T-helper 1 cell treated with Interleukin-12 subunit alpha and Interleukin-12 subunit beta and Interleukin-4 antibody, amounts not matched to agents 30 ng/mL and 1 ng/mL, for 36 hours (primary cell): ENCODE results near the gene GCN1. TPM values are rescaled to one million over a fixed set of nuclear protein-coding genes. Genes with fewer than 3 reads are reported as not detected.
"Not testable (repeated sequence)": the region's sequence is repeated elsewhere in the genome, so short reads cannot be mapped to it uniquely, and the experiment has no call there.

Source experiments
- intact Hi-C: fragments of 100-400 bp; cut with micrococcal nuclease; formaldehyde crosslinking; loops from one replicate; pipeline ENCODE4 v1.15.1; 2024
- total RNA-seq: library from RNA; stranded (reverse); gene quantifications from 2 replicates; pipeline ENCODE4 v1.2.3, GENCODE V29; 2022

The GCN1 gene
- total RNA-seq: 132 and 140 TPM in 2 replicates

DNA sequence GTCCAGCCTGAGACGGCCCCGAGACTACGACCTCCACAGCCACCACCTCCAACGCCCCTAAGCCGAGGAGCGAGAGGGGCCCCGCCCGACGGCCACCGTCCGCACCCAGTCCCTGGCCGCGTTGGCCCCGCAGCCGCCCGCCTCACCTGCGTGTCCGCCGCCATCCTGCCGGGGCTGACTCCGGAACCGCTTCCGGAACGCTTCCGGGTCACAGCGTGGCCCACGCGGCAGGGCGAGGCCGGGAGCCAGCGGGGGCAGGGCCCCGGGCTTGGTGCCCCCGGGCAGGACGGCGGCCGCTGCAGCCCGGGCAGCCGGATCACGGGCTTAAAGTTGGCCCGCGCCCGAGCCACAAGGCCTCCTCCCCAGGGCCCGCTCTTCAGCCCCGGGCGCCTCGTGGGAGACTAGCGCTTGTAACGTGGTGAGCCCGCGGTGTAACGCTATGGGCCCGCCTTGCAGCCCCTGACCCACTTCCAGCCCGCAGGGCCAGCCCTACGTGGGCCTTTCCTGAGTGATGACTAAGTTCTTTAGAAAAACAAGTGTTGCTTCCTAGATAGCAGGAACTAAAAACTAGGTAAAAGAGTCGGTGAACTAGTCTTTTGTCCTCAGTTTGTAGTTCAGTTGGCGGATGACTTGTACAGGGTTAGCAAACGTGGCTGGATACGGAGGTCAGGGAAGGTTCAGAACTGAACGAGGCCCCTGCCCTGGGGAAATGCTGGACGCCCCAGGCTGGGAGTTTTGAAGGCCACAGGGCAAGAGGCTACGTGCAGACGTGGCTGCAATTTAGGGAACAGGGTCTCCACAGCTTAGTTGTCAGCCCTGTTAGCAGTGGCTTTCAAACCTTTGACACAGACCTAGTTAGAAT is at the start of gene GCN1:
GCN1 (minus strand) TSS at position 182 of the 862 bp plus-strand sequence; CDS start at position 164, 18 bp downstream.
- intact Hi-C loops: no loop called here

GRCh38 chr12:120242971-120243699 is 48.6 kb upstream of the GCN1 start:
- intact Hi-C loops: no loop called here

DNA sequence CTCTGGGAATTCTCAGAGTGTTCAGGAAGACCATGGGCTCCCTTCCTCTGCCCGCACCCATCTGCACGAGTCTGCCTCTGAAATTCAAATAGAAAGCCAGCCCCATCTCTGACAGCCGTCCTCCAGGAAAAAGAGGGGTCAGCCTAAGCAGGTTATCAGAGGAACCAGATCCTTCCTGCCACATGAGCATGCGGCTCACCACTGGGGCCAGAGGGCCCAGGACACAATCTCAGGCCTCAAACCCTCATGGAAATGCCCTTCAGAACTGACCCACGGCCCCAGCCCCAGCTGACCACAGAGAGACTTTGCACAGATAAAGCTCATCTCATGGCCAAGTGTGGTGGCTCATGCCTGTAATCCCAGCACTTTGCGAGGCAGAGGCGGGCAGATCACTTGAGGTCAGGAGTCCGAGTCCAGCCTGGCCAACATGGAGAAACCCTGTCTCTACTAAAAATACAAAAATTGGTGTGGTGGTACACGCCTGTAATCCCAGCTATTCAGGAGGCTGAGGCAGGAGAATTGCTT is 47.8 kb upstream of the GCN1 start:
- intact Hi-C loops: no loop called here

GRCh38 chr12:120241561-120242274 is 47.2 kb upstream of the GCN1 start:
- intact Hi-C loops: no loop called here

DNA sequence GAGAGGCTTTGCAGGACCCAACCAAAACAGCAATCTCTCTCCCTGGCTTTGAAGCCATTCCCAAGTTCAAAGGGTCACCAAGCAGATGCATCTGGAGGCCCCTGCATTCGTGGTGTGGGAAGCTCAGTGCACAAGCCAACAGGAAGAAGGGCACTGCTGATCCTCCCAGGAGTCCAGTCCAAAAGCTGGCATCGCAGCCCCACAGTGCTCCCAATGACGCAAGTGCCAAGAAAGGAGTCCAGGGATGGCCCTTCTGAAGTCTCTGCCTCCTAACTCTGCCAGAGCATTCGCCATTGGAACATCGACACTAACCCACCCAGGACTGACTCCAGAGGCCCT is 45.9 kb upstream of the GCN1 start:
- intact Hi-C loops: no loop called here

GRCh38 chr12:120239776-120240494 is 45.4 kb upstream of the GCN1 start:
- intact Hi-C loops: no loop called here

DNA sequence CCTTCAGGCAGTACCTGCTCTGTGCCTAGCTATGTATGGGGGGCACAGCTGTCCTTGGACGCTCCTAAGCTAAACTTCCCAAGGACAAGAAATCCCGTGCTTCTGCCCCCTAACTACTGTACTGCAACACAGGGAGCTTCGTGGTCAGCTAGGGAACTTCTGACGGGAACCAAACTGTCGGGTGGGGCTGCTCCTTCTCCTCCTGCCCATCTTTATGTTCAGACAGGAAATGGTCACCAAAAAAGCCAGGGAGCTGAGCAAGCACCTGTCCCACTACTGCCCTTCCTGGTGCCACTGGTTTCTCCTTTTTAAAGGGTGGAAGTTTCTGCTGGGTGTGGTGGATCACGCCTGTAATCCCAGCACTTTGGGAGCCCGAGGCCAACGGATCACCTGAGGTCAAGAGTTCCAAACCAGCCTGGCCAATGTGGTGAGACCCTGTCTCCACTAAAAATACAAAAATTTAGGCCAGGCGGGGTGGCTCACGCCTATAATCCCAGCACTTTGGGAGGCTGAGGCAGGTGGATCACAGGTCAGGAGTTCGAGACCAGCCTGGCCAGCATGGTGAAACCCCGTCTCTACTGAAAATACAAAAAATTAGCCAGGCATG is 44.4 kb upstream of the GCN1 start:
- intact Hi-C loops: no loop called here

GRCh38 chr12:120238217-120238616 is 43.7 kb upstream of the GCN1 start:
- intact Hi-C loops: no loop called here

DNA sequence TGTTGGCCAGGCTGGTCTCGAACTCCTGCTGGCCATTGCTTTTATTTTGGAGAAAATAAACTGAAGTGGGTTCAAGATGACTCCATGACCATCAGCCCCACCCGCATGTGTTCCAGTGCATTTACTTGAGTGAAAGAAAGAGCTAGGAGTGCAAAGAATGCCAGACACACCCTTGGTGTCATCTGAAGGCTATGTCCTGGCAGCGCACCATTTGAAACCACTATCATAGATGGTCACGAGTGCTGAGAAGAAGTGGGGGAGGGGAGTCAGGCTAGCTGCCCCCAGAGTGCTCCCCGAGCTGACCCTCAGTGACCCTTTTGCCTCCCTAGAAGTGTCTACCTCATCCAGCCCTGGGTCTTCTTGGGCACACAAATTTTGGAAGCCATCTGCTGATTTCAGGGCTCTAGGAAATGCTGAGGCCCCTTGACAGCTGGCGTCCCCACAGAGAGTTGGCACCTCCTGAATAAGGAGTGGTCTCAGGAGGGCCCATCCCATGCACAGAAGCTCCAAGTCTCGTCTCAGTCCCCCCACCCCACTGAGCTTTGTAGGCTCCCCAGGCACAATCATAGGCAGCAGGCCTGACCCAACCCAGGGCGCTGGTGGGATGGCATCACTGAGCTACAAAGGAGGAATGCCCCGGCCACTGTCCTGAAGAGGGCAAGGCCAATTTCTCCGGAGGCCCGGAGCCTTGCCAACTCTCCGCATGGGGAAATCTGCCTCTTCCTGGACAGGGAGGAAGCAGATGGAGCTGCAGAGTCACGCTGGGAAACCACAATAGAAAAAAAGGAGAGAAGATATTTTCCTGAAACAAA is 43.1 kb upstream of the GCN1 start:
- intact Hi-C loops: no loop called here

- intact Hi-C loops: not testable (repeated sequence)
Observed at GRCh38 chr12:120236809-120237208, 42.3 kb upstream of the GCN1 start.

DNA sequence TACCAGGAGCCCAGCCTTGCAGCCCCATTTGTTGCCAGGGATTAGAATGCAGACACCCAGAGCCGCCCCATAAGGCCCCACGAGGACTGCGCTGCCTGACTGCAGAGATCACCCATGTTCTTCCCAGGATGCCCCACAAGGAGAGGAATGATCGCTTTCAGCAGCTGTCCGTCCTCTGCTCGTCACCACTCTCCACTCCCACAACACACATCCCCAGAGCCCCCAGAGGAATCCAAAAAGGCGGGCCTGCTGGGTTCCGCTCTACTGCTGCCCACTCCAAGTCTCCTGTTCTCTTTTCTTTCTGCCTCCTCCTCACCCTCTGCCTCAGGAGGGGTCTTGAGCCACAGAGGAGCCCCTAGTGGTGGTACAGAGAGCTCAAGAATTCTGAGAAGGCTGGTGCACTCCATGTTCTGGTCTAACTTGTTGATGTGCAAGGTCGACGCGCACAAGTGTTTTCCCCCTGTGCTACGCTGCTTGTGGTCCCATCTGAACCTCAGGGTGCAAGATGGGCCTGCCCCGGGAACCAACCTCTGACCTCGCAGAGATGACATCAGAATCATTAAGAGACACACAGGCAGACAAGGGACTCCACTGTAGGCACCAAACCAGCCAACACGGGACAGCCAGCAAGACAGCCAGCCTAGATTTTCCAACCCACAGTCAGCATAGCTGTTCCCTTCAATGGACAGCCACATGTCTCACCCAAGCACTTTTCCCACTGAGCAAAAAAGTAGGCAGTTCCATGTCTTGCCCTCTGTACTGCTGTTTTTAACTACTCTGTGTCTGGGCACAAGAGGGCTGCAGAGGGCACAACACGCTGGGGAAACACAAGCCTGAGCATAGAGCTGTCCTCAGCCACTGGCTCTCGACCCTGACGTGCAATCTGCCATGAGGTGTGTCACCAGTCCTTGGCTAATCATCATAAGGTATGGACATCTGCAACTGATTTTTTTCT is 41.1 kb upstream of the GCN1 start:
- intact Hi-C loops: no loop called here

- intact Hi-C loops: no loop called here
Observed at GRCh38 chr12:120234643-120235368, 40.3 kb upstream of the GCN1 start.

- intact Hi-C loops: loop anchor here (1.0 kb wide), 1 partner anchor 21 kb away; no protein-coding TSS in a partner anchor
Observed at GRCh38 chr12:120231316-120232011, 36.9 kb upstream of the GCN1 start.

- intact Hi-C loops: loop anchor here (1.0 kb wide), 1 partner anchor 21 kb away; no protein-coding TSS in a partner anchor
Observed at GRCh38 chr12:120230974-120231315, 36.4 kb upstream of the GCN1 start.

DNA sequence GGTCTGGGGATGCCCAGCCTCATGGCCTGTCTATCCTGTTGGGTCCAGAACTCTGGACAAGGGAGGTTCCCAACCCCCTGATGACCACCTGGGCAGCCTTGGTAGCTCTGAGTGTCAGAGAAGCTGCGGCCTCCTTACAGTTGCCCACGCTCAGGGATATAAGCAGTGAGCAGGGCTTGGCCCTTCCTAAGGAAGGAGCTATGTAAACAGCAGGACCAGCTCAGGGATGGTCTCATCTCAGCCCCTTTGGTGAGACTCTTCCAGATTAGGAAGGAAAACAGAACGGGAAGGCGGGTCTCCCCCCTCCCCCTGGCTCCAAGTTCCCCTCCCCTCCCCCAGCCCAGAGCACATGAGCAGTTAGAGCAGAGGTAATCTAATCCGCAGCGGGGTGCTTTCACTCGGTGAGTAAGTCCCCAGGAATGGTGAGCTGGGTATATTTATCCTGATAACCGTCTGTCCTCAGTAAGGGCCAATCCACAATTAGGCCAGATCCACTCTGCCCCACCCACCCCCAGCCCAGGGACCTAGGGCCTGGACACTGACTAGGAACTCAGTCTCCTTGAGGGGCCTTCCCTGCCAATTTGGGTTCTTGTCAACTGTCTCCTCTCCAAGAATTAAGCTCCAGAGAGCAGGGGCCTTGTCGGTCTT is 35.9 kb upstream of the GCN1 start:
- intact Hi-C loops: no loop called here

GRCh38 chr12:120229487-120230325 is 35.2 kb upstream of the GCN1 start:
- intact Hi-C loops: no loop called here
